NCI-H1694 treated with DMSO at 0.1 percent for 48 hours (cell line): ENCODE data around the gene OBSCN.

Experiments used
- DNase-seq: peaks from one replicate; lab custom pipeline; 2025; lab: John Stamatoyannopoulos, UW

Gene OBSCN

GRCh38 chr1:228383773-228384172 lies 175.9 kb downstream of the OBSCN start:
- DNase-seq: no peak

- no peak for DNase-seq
Observed at GRCh38 chr1:228385232-228385631, 177.4 kb downstream of the OBSCN start.

- DNase-seq: no peak
Observed at GRCh38 chr1:228387321-228387720, 179.5 kb downstream of the OBSCN start.

GRCh38 chr1:228390649-228391048 lies 182.8 kb downstream of the OBSCN start:
- no peak for DNase-seq

- no peak for DNase-seq
Observed at GRCh38 chr1:228391411-228392020, 183.7 kb downstream of the OBSCN start.

- no peak for DNase-seq
Observed at GRCh38 chr1:228392111-228392936, 184.5 kb downstream of the OBSCN start.

GRCh38 chr1:228393268-228393701 lies 185.4 kb downstream of the OBSCN start:
- DNase-seq: no peak

GRCh38 chr1:228393811-228394570 lies 186.1 kb downstream of the OBSCN start:
- no peak for DNase-seq

- no peak for DNase-seq
Observed at GRCh38 chr1:228394571-228395394, 186.9 kb downstream of the OBSCN start.

- DNase-seq: no peak
Observed at GRCh38 chr1:228396770-228397662, 189.2 kb downstream of the OBSCN start.

- no peak for DNase-seq
Observed at GRCh38 chr1:228397966-228398365, 190.1 kb downstream of the OBSCN start.

- DNase-seq: no peak
Observed at GRCh38 chr1:228398741-228399461, 191.1 kb downstream of the OBSCN start.

GRCh38 chr1:228399531-228400236 lies 191.8 kb downstream of the OBSCN start:
- DNase-seq: no peak

GRCh38 chr1:228400237-228400651 lies 192.4 kb downstream of the OBSCN start:
- no peak for DNase-seq

GRCh38 chr1:228400692-228401454 lies 193.0 kb downstream of the OBSCN start:
- DNase-seq: no peak

- no peak for DNase-seq
Observed at GRCh38 chr1:228401782-228402640, 194.2 kb downstream of the OBSCN start.

- no peak for DNase-seq
Observed at GRCh38 chr1:228402641-228403025, 194.8 kb downstream of the OBSCN start.

GRCh38 chr1:228403231-228403631 lies 195.4 kb downstream of the OBSCN start:
- no peak for DNase-seq
